Caco-2 (cell line): ENCODE measurements around the gene TMPRSS11B. TPM values are rescaled to one million over a fixed set of nuclear protein-coding genes. Genes with fewer than 3 reads are reported as not detected.

Source experiments
- BruUV-seq: library from RNA; stranded (reverse); fragments of 400-500 nt; replicated peaks from 2 replicates; lab custom pipeline; 2021; lab: Mats Ljungman, UMichigan
- CTCF ChIA-PET: fragments of 300-600 bp; sonication (Branson Sonifier 250); formaldehyde crosslinking; loops from one replicate; lab custom pipeline; 2022; ENCODE audit warnings: antibody characterized with exemption; lab: Charles Lee
- POLR2A ChIA-PET: fragments of 300-600 bp; sonication (Branson Sonifier 250); formaldehyde crosslinking; loops from one replicate; lab custom pipeline; 2022; ENCODE audit warnings: antibody characterized with exemption; lab: Charles Lee
- DNase-seq, 2 experiments: peaks; one replicate each; pipeline versions ENCODE4 v3.0.0 to v3.0.0-alpha.2; 2020 to 2022
- H3K27me3 ChIP-seq: replicated peaks from 2 replicates; pipeline ENCODE4 v1.6.0; 2011; ENCODE audit warnings: low read length; ENCODE audit not compliant: control insufficient read depth, insufficient read depth
- H3K36me3 ChIP-seq: 2 replicates; pipeline ENCODE4 v1.5.1; 2011; ENCODE audit warnings: low read length; ENCODE audit not compliant: control insufficient read depth, insufficient read depth
- H3K4me1 ChIP-seq: fragments of 250-450 bp; sonication (Bioruptor Pico); 2 replicates; pipeline ENCODE4 v1.5.1; 2020; ENCODE audit warnings: mild to moderate bottlenecking
- H3K4me3 ChIP-seq: 2 replicates; pipeline ENCODE4 v1.5.1; 2011; ENCODE audit warnings: low read depth, mild to moderate bottlenecking, control low read depth, low read length
- H3K9me3 ChIP-seq: fragments of 250-450 bp; sonication (Bioruptor Pico); 2 replicates; pipeline ENCODE4 v1.5.1; 2020; ENCODE audit warnings: mild to moderate bottlenecking, moderate library complexity
- H3K27ac Mint-ChIP-seq: one replicate; pipeline ENCODE4 v1.8.0; 2022; ENCODE audit warnings: mixed read lengths; ENCODE audit not compliant: unreplicated experiment
- H3K27me3 Mint-ChIP-seq: one replicate; pipeline ENCODE4 v1.8.0; 2022; ENCODE audit warnings: mixed read lengths; ENCODE audit not compliant: insufficient read depth, unreplicated experiment
- H3K36me3 Mint-ChIP-seq: one replicate; pipeline ENCODE4 v1.8.0; 2022; ENCODE audit warnings: mild to moderate bottlenecking, mixed read lengths; ENCODE audit not compliant: insufficient read depth, unreplicated experiment
- H3K4me1 Mint-ChIP-seq: one replicate; pipeline ENCODE4 v1.8.0; 2022; ENCODE audit warnings: low read depth, mixed read lengths; ENCODE audit not compliant: unreplicated experiment
- H3K4me3 Mint-ChIP-seq: one replicate; pipeline ENCODE4 v1.8.0; 2022; ENCODE audit warnings: mild to moderate bottlenecking, moderate library complexity, mixed read lengths; ENCODE audit not compliant: unreplicated experiment
- H3K9me3 Mint-ChIP-seq: one replicate; pipeline ENCODE4 v1.8.0; 2022; ENCODE audit warnings: mixed read lengths; ENCODE audit not compliant: unreplicated experiment
- intact Hi-C: fragments of 100-400 bp; cut with micrococcal nuclease; formaldehyde crosslinking; loops from one replicate; pipeline ENCODE4 v1.10.0; 2022; ENCODE audit not compliant: unreplicated experiment
- total RNA-seq: library from RNA; stranded (reverse); gene quantifications from 2 replicates; pipeline ENCODE4 v1.2.3, GENCODE V29; 2022
- TF ChIP-seq, protein P1 (sequence below), 2 experiments: fragments of 200-600 bp in 1 of 2; IDR thresholded peaks; 1 replicate in 1 of 2; 2 replicates in 1 of 2; pipeline versions ENCODE4 v1.5.1 to v1.8.0; 2011 to 2022; ENCODE audit warnings: antibody characterized with exemption in 1 of 2, control low read depth in 1 of 2, inconsistent platforms in 1 of 2, low read depth in 1 of 2, low read length in 1 of 2, mild to moderate bottlenecking in 1 of 2, moderate library complexity in 1 of 2; ENCODE audit not compliant: insufficient read depth in 1 of 2, severe bottlenecking in 1 of 2, unreplicated experiment in 1 of 2

The TMPRSS11B gene
- total RNA-seq, 1 experiment from 2014 or later: not detected

GRCh38 chr4:68278029-68278428 is 32.5 kb upstream of the TMPRSS11B start:
- peak overlapping the region; percentile 21 for H3K27ac Mint-ChIP-seq
- H3K9me3 ChIP-seq: 0 out of 2 replicates have a peak, but pooled peaks cover 6% of the 10 kb centered on the region
- intact Hi-C loops: loop anchor here (10.0 kb wide), 2 partner anchors 377 to 1337 kb away; no protein-coding TSS in a partner anchor

DNA sequence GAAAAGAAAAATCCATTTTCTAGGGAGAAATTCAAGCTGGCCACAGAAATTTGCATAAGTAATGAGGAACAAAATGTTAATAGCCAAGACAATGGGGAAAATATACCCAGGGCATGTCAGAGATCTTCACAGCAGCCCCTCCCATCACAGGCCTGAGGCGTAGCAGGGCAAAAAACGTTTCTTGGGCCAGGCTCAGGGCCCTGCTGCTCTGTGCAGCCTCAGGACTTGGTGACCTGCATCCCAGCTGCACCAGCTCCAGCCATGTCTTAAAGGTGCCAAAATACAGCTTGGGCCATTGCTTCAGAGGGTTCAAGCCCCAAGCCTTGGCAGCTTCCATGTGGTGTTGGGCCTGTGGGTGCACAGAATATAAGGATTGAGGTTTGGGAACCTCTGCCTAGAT is 32.1 kb upstream of the TMPRSS11B start:
- Histone ChIP-seq H3K27me3 (no peaks in the 10 kb centered on the region), H3K4me3 (no peak overlapping the region), H3K4me1 (peaks cover 38% of the 10 kb centered on the region), H3K9me3 (0 out of 2 replicates have a peak, but pooled peaks cover 6% of the 10 kb centered on the region), H3K36me3 (no peaks in the 10 kb centered on the region)
- ChIA-PET CTCF (no interaction called here), POLR2A (no interaction called here)
- peaks cover 14% of the 10 kb centered on the region for H3K9me3 Mint-ChIP-seq
- H3K4me1 Mint-ChIP-seq: peaks cover 10% of the 10 kb centered on the region
- no peak for DNase-seq
- intact Hi-C loops: loop anchor here (10.0 kb wide), 2 partner anchors 377 to 1337 kb away; no protein-coding TSS in a partner anchor
- TF ChIP-seq, protein P1, sequence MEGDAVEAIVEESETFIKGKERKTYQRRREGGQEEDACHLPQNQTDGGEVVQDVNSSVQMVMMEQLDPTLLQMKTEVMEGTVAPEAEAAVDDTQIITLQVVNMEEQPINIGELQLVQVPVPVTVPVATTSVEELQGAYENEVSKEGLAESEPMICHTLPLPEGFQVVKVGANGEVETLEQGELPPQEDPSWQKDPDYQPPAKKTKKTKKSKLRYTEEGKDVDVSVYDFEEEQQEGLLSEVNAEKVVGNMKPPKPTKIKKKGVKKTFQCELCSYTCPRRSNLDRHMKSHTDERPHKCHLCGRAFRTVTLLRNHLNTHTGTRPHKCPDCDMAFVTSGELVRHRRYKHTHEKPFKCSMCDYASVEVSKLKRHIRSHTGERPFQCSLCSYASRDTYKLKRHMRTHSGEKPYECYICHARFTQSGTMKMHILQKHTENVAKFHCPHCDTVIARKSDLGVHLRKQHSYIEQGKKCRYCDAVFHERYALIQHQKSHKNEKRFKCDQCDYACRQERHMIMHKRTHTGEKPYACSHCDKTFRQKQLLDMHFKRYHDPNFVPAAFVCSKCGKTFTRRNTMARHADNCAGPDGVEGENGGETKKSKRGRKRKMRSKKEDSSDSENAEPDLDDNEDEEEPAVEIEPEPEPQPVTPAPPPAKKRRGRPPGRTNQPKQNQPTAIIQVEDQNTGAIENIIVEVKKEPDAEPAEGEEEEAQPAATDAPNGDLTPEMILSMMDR (IDR thresholded peaks at IDR 0.05; ENCODE audit: insufficient read depth in 1 of 2, low read depth in 1 of 2, low read length in 1 of 2, severe bottlenecking in 1 of 2, unreplicated experiment in 1 of 2): no peak
- H3K4me3 Mint-ChIP-seq: no peak overlapping the region
- peaks cover 25% of the 10 kb centered on the region for H3K36me3 Mint-ChIP-seq
- BruUV-seq: no TSS peak
- no peak overlapping the region for H3K27ac Mint-ChIP-seq
- no peaks in the 10 kb centered on the region for H3K27me3 Mint-ChIP-seq

More at GRCh38 chr4:68278029-68278428, 32.5 kb upstream of the TMPRSS11B start:
- Mint-ChIP-seq H3K36me3 (peaks cover 25% of the 10 kb centered on the region), H3K9me3 (peaks cover 14% of the 10 kb centered on the region), H3K4me1 (peaks cover 14% of the 10 kb centered on the region), H3K4me3 (no peak overlapping the region), H3K27me3 (no peaks in the 10 kb centered on the region)
- Histone ChIP-seq H3K4me1 (peaks cover 38% of the 10 kb centered on the region), H3K36me3 (no peaks in the 10 kb centered on the region), H3K27me3 (no peaks in the 10 kb centered on the region), H3K4me3 (no peak overlapping the region)
- no peak for DNase-seq
- no TSS peak for BruUV-seq
- TF ChIP-seq, protein P1 (IDR thresholded peaks at IDR 0.05; ENCODE audit: insufficient read depth in 1 of 2, low read depth in 1 of 2, low read length in 1 of 2, severe bottlenecking in 1 of 2, unreplicated experiment in 1 of 2): no peak
- POLR2A ChIA-PET: no interaction called here
- CTCF ChIA-PET: no interaction called here

GRCh38 chr4:68272860-68273259 is 27.4 kb upstream of the TMPRSS11B start:
- Mint-ChIP-seq H3K9me3 (peaks cover 27% of the 10 kb centered on the region), H3K36me3 (peaks cover 9% of the 10 kb centered on the region), H3K4me1 (peaks cover 5% of the 10 kb centered on the region), H3K27me3 (no peaks in the 10 kb centered on the region), H3K27ac (peak overlapping the region; percentile 94), H3K4me3 (peak overlapping the region; percentile 28)
- H3K9me3 ChIP-seq: peaks cover 11% of the 10 kb centered on the region; the same call in 1 of the 2 replicates
- BruUV-seq: no TSS peak
- ChIA-PET CTCF (interaction anchor here (2.4 kb wide), 1 partner anchor 103 kb away, joined by 32 read pairs; no protein-coding TSS in a partner anchor), POLR2A (interaction anchor here (1.2 kb wide), 1 partner anchor 77 kb away, joined by 5 read pairs; the partner anchor contains the start of gene YTHDC1)
- peaks cover 25% of the 10 kb centered on the region for H3K4me1 ChIP-seq
- DNase-seq: peak in 1 of 2 experiments; percentile 15
- no peaks in the 10 kb centered on the region for H3K36me3 ChIP-seq
- no peak overlapping the region for H3K4me3 ChIP-seq
- H3K27me3 ChIP-seq: no peaks in the 10 kb centered on the region
- intact Hi-C loops: loop anchor here (1.0 to 10.0 kb wide), 9 partner anchors 9 to 1342 kb away; no protein-coding TSS in a partner anchor
- TF ChIP-seq, protein P1 (IDR thresholded peaks at IDR 0.05; ENCODE audit: insufficient read depth in 1 of 2, low read depth in 1 of 2, low read length in 1 of 2, severe bottlenecking in 1 of 2, unreplicated experiment in 1 of 2): no peak
